Neuron (in vitro differentiated cells): ENCODE results near the gene KRTAP26-1.

Experiments used
- H2AFZ ChIP-seq: one replicate; pipeline ENCODE4 v1.6.1; 2013; ENCODE audit warnings: low read depth, mild to moderate bottlenecking, inconsistent platforms, low read length, moderate library complexity
- H3K27me3 ChIP-seq: one replicate; pipeline ENCODE4 v1.6.1; 2013; ENCODE audit warnings: low read length; ENCODE audit not compliant: insufficient read depth
- H3K36me3 ChIP-seq: one replicate; pipeline ENCODE4 v1.6.1; 2013; ENCODE audit warnings: low read length; ENCODE audit not compliant: insufficient read depth
- H3K4me1 ChIP-seq: one replicate; pipeline ENCODE4 v1.6.1; 2013; ENCODE audit warnings: low read length; ENCODE audit not compliant: insufficient read depth
- H3K4me3 ChIP-seq: 2 replicates; pipeline ENCODE4 v1.5.1; 2013; ENCODE audit warnings: mild to moderate bottlenecking, low read length, moderate library complexity
- H3K9me3 ChIP-seq: one replicate; pipeline ENCODE4 v1.6.1; 2013; ENCODE audit warnings: low read length

KRTAP26-1 gene

GRCh38 chr21:30320215-30320614 is at the start of gene KRTAP26-1:
TSS of gene KRTAP26-1 (minus strand) at chr21:30320315. CDS start at chr21:30320035, 280 bp downstream.
- Histone ChIP-seq H3K4me1 (no peaks in the 10 kb centered on the region), H3K9me3 (no peaks in the 10 kb centered on the region), H2AFZ (no peak within 1 kb of the TSS), H3K4me3 (no peak within 1 kb of the TSS), H3K36me3 (no peaks in the 10 kb centered on the region), H3K27me3 (no peaks in the 10 kb centered on the region)

- no peak overlapping the region for H2AFZ ChIP-seq
- H3K9me3 ChIP-seq: no peaks in the 10 kb centered on the region
- no peaks in the 10 kb centered on the region for H3K27me3 ChIP-seq
- no peaks in the 10 kb centered on the region for H3K36me3 ChIP-seq
- H3K4me3 ChIP-seq: no peak overlapping the region
- H3K4me1 ChIP-seq: no peaks in the 10 kb centered on the region
Observed at GRCh38 chr21:30355906-30356305, 35.8 kb upstream of the KRTAP26-1 start.

GRCh38 chr21:30354308-30355005 is 34.3 kb upstream of the KRTAP26-1 start:
- H2AFZ ChIP-seq: no peak overlapping the region
- no peaks in the 10 kb centered on the region for H3K9me3 ChIP-seq
- no peak overlapping the region for H3K4me3 ChIP-seq
- no peaks in the 10 kb centered on the region for H3K36me3 ChIP-seq
- no peaks in the 10 kb centered on the region for H3K27me3 ChIP-seq
- peaks cover 5% of the 10 kb centered on the region for H3K4me1 ChIP-seq

- no peak overlapping the region for H2AFZ ChIP-seq
- H3K9me3 ChIP-seq: no peaks in the 10 kb centered on the region
- no peak overlapping the region for H3K4me3 ChIP-seq
- H3K36me3 ChIP-seq: no peaks in the 10 kb centered on the region
- no peaks in the 10 kb centered on the region for H3K27me3 ChIP-seq
- H3K4me1 ChIP-seq: peaks cover 5% of the 10 kb centered on the region
Observed at GRCh38 chr21:30351534-30351933, 31.4 kb upstream of the KRTAP26-1 start.

GRCh38 chr21:30349572-30349971 is 29.5 kb upstream of the KRTAP26-1 start:
- Histone ChIP-seq H3K36me3 (no peaks in the 10 kb centered on the region), H2AFZ (no peak overlapping the region), H3K9me3 (no peaks in the 10 kb centered on the region), H3K4me1 (peaks cover 5% of the 10 kb centered on the region), H3K27me3 (no peaks in the 10 kb centered on the region), H3K4me3 (no peak overlapping the region)

GRCh38 chr21:30348506-30348905 is 28.4 kb upstream of the KRTAP26-1 start, which contains the start of gene KRTAP23-1:
TSS of gene KRTAP23-1 (minus strand) at chr21:30348606. CDS start at chr21:30348606, 0 bp downstream.
- Histone ChIP-seq H3K36me3 (no peaks in the 10 kb centered on the region), H3K27me3 (no peaks in the 10 kb centered on the region), H2AFZ (no peak within 1 kb of the TSS), H3K4me3 (no peak within 1 kb of the TSS), H3K9me3 (no peaks in the 10 kb centered on the region), H3K4me1 (peaks cover 5% of the 10 kb centered on the region)

GRCh38 chr21:30345014-30345413 is 24.9 kb upstream of the KRTAP26-1 start:
- Histone ChIP-seq H2AFZ (no peak overlapping the region), H3K36me3 (no peaks in the 10 kb centered on the region), H3K4me1 (peaks cover 3% of the 10 kb centered on the region), H3K4me3 (no peak overlapping the region), H3K9me3 (no peaks in the 10 kb centered on the region), H3K27me3 (no peaks in the 10 kb centered on the region)

- Histone ChIP-seq H3K4me3 (no peak overlapping the region), H3K4me1 (no peaks in the 10 kb centered on the region), H2AFZ (no peak overlapping the region), H3K9me3 (no peaks in the 10 kb centered on the region), H3K36me3 (no peaks in the 10 kb centered on the region), H3K27me3 (no peaks in the 10 kb centered on the region)
Observed at GRCh38 chr21:30340714-30341573, 20.8 kb upstream of the KRTAP26-1 start.

- no peaks in the 10 kb centered on the region for H3K27me3 ChIP-seq
- H2AFZ ChIP-seq: no peak overlapping the region
- H3K9me3 ChIP-seq: no peaks in the 10 kb centered on the region
- no peaks in the 10 kb centered on the region for H3K36me3 ChIP-seq
- H3K4me3 ChIP-seq: no peak overlapping the region
- H3K4me1 ChIP-seq: no peaks in the 10 kb centered on the region
Observed at GRCh38 chr21:30338717-30339116, 18.6 kb upstream of the KRTAP26-1 start.

GRCh38 chr21:30337772-30338171 is 17.7 kb upstream of the KRTAP26-1 start:
- H3K9me3 ChIP-seq: no peaks in the 10 kb centered on the region
- H3K36me3 ChIP-seq: no peaks in the 10 kb centered on the region
- H3K27me3 ChIP-seq: no peaks in the 10 kb centered on the region
- no peak overlapping the region for H2AFZ ChIP-seq
- no peaks in the 10 kb centered on the region for H3K4me1 ChIP-seq
- no peak overlapping the region for H3K4me3 ChIP-seq

GRCh38 chr21:30337276-30337744 is 17.2 kb upstream of the KRTAP26-1 start, which contains the start of gene KRTAP27-1:
TSS of gene KRTAP27-1 (minus strand) at chr21:30337694. CDS start at chr21:30337668, 26 bp downstream.
- Histone ChIP-seq H3K9me3 (no peaks in the 10 kb centered on the region), H3K36me3 (no peaks in the 10 kb centered on the region), H3K4me3 (no peak within 1 kb of the TSS), H3K27me3 (no peaks in the 10 kb centered on the region), H2AFZ (no peak within 1 kb of the TSS), H3K4me1 (no peaks in the 10 kb centered on the region)

GRCh38 chr21:30336596-30336995 is 16.5 kb upstream of the KRTAP26-1 start:
- Histone ChIP-seq H3K4me1 (no peaks in the 10 kb centered on the region), H3K36me3 (no peaks in the 10 kb centered on the region), H3K4me3 (no peak overlapping the region), H3K27me3 (no peaks in the 10 kb centered on the region), H3K9me3 (no peaks in the 10 kb centered on the region), H2AFZ (no peak overlapping the region)

- no peak overlapping the region for H3K4me3 ChIP-seq
- no peak overlapping the region for H2AFZ ChIP-seq
- H3K4me1 ChIP-seq: no peaks in the 10 kb centered on the region
- H3K9me3 ChIP-seq: no peaks in the 10 kb centered on the region
- H3K27me3 ChIP-seq: no peaks in the 10 kb centered on the region
- no peaks in the 10 kb centered on the region for H3K36me3 ChIP-seq
Observed at GRCh38 chr21:30333736-30334135, 13.6 kb upstream of the KRTAP26-1 start.
